ENCODE data around the gene ORM1.
"Not testable (repeated sequence)": the region's sequence is repeated elsewhere in the genome, so short reads cannot be mapped to it uniquely, and the experiment has no call there.

The ORM1 gene

GRCh38 chr9:114322831-114323531 is at the start of gene ORM1:
TSS of gene ORM1 (plus strand) at chr9:114323098. CDS start at chr9:114323134, 36 bp downstream.
- not testable (repeated sequence) for DNase-seq

DNA sequence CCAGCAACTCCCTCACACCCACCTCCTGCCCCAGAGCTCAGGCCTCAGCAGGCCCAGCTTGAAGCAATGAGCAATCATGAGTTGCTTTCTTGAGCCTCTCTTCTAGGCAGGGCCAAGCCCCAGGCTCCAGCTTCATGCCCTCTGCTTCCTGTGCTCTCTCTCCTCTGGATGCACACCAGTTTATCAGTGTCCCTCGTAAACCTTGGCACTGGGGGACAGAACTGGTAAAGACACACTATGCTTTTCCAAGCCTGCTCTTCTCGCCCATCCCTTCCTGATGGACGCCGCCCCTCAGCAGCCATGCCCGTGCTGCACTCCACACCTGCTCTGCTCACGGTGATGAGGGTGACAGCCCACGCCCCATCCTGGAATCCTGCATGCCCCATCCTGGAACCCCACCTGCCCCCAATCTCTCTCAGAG is 49.4 kb upstream of the ORM1 start:
- DNase-seq = no peak

DNA sequence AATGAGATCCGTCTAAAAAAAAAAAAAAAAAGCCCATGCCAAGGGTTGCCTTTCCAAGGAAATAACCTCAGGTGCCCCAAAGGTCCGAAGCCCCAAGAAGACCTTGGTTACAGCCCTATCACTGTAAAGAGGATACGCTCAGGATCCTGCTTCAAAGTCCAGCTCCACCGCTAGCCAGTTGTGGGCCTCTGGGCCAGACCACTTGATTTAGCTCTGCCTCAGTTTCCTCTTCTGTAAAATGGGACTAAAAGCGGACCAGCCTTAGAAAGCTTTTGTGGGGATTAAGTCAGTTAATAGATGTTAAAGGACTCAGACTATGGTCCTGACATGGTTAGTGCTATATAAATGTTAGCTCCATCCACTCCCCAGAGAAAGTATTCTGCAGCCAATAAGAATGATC is 48.7 kb upstream of the ORM1 start:
- no peak for DNase-seq

- no peak for DNase-seq
These were observed 47.5 kb upstream of the ORM1 start for GRCh38 chr9:114275246-114276004.

- no peak for DNase-seq
These were observed 45.7 kb upstream of the ORM1 start for GRCh38 chr9:114276908-114277821.

DNA sequence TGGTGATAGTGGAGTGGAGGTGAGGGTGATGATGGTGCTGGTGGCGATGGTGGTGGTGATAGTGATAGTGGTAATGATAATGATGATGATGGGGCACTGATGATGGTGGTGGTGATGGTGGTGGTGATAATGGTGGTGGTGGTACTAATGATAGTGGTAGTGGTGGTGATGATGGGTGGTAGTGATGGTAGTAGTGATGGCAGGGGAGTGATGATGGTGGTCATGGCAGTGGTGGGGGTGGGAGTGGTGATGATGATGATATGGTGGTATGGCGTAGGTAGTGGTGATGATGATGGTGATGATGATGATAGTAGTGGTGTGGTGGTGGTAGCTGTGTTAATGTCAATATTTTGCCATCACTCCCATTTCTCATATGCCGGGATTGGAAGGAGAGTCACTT is 44.5 kb upstream of the ORM1 start:
- DNase-seq = no peak

- no peak for DNase-seq
These were observed 43.9 kb upstream of the ORM1 start for GRCh38 chr9:114278881-114279570.

GRCh38 chr9:114279693-114280092 is 43.2 kb upstream of the ORM1 start:
- no peak for DNase-seq

GRCh38 chr9:114280636-114281472 is 42.0 kb upstream of the ORM1 start:
- DNase-seq = no peak

DNA sequence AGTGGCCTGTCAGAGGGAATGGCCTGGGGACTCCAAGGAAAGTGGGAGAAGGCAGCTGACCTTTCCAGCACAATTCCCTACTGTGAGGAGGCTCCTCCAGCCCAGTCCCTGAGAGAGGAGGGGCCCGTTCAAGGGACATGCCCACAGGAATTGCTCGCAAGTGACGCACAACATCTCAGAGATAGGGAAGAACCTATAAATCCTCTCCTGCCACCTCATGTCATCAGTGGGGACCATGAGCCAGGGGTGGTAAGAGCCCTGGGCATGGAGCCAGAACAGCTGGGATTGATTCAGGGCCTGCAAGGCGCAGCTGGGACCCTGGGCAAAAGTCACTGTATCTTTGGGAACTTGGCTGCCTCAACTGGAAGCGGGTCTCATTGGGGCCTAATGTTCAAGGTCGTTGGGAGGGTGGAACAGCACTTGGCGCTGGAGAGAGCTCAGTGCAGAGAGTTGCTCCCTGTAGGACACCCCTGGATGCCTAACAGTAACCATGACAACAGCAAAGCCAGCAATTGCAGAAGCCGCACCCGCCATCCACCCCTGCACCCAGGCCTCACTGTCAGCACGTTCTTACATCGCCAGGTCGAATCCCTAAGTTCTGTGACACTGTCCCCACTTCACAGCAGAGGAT is 41.3 kb upstream of the ORM1 start:
- no peak for DNase-seq

DNA sequence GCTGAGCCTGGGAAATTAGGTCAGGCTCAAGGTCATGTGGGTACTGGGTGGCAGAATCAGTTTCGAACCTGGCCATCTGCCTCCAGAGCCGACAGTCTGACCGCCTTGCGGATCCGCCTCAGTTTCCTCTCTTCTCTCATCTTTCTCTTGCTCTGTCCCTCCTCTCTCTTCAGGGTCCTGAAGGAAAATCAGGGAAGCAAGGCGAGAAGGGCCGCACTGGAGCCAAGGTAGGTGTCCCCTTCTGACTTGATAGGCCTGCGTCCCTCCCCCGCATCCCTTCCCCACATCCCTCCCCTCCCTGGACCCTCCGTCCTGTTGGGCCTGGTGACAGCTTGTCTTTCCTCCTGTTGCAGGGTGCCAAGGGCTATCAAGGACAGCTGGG is 40.8 kb upstream of the ORM1 start:
- no peak for DNase-seq

DNA sequence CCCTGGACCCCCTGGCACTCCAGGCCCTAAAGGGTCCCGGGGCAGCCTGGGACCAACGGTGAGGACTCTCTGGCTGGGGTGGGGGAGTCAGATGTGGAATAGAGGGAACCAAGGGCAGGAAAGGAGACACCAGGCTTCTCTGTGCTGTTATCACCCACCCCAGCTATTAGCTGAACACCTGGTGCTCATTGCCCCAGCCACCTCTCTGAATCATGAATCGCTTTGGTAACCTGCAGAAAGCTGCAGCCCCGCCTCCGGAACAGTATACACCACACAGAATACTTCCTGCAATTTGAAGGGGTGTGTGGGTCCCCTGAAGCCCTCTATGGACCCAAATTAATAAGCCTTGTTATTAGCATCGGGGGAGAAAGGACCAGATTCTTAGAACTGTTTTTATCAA is 40.4 kb upstream of the ORM1 start:
- DNase-seq = no peak

DNA sequence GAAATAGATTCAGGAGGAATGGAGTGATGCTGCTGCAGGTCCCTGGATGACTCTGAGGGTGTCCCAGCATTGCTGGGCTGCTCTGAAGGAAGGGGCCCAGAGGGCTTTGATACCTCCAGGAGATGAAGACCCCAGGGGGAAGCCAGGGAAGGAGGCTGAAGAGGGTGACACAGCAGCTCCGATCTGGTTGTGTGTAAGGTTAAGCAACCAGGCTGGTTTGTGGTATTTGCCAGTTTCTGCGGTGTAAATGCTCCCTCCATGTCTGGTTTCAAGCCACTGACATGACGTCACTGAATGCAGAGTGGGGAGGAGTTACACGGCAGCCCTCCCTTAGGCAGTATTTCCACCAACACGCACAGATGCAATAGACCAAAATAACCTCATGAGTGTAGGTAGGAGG is 40.0 kb upstream of the ORM1 start:
- no peak for DNase-seq

GRCh38 chr9:114283551-114284111 is 39.3 kb upstream of the ORM1 start:
- no peak for DNase-seq

DNA sequence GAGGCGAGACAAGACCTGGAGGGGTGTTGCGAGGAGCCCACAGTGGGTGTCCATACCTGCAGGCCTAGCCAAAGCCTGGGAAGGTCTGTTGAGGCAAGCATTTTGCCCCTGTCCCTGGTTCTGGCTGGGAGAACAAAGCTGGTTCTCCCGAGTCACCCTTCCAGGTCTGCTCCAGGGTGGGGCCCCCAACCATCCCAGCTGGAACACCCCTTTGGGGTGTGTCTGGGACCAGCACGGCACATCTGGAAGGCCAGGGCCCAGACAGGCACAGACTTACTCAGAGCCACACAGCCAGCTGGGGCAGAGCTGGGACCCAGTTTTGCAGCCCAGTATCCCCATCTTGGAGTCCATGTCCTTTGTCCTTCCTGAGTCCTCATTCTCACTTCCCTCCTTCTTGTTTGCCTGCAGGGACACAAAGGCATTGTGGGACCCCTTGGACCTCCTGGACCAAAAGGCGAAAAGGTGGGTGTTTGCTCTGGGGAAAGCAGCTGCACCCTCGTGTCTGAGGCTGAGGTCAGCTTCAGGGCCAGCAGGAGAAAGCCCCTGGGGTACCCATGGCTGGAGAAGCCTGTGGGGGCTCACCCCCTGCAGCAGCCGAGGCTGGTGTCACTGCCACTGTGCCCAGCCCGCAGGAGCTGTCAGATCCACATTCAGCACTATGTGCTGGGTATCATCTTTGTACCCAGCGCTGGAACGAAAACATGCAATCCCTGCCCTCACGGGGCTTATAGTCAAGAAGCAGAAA is 38.4 kb upstream of the ORM1 start:
- no peak for DNase-seq

- DNase-seq = no peak
These were observed 37.6 kb upstream of the ORM1 start for GRCh38 chr9:114285166-114285867.

GRCh38 chr9:114286146-114286679 is 36.7 kb upstream of the ORM1 start:
- no peak for DNase-seq

DNA sequence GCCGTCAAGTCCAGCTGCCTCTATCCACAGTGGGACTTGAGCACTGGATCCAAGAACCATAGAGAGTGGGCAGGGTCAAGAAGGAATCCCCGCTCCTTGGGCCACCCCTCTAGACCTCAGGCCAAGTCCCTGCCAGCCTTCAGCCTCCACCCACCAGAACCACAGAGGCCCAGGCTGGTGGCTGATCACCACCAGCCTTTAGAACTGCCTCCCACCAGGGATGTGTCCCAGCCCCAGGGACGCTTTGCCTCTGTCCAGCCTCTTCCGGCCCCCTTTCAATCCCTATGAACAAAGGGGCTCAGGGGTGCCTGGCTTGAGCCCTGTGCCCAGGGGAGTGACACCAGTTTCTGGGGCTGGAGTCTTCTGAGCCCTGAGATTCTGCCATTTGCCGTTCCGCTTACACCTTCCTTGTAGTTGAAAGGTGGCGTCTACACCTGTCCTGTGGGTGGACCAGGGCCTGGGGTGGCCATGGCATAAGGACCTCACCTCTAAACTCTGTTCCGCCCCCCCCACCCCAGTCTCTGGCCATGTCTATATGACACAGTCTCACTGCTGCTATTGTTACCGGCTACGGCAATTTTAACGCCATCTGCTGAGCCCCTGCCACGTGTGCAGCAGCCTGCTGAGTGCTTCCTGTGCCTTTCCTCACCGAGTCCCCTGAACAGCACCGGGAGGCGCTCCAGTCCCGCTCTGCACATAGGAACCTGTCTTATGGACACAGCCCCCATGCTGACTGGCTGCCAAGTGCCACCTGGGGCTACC is 35.7 kb upstream of the ORM1 start:
- no peak for DNase-seq

- no peak for DNase-seq
These were observed 35.1 kb upstream of the ORM1 start for GRCh38 chr9:114287763-114288192.
